Measurements from ENCODE around the gene DUSP3.

DNA sequence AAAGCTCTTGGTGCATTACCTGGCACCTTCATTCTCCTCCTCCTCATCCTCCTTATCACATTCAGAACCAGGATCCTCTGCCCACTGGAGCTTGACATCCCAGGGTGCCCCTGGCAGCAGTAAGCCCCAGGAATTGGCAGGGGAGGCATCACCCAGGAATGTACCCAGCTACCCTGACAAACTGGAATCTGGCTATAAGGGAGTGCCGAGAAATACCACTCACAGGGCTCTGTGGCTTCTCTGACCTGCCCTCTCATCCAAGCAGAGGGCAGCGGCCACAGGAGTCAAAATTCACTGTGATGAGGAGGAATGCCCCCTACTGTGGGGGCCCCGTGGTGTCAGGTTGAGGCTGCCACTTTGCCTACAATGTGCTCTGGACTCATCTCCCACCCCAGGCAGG, 34.6 kb upstream of the DUSP3 start:
- TF ChIP-seq, protein P1, sequence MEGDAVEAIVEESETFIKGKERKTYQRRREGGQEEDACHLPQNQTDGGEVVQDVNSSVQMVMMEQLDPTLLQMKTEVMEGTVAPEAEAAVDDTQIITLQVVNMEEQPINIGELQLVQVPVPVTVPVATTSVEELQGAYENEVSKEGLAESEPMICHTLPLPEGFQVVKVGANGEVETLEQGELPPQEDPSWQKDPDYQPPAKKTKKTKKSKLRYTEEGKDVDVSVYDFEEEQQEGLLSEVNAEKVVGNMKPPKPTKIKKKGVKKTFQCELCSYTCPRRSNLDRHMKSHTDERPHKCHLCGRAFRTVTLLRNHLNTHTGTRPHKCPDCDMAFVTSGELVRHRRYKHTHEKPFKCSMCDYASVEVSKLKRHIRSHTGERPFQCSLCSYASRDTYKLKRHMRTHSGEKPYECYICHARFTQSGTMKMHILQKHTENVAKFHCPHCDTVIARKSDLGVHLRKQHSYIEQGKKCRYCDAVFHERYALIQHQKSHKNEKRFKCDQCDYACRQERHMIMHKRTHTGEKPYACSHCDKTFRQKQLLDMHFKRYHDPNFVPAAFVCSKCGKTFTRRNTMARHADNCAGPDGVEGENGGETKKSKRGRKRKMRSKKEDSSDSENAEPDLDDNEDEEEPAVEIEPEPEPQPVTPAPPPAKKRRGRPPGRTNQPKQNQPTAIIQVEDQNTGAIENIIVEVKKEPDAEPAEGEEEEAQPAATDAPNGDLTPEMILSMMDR (conservative IDR thresholded peaks at IDR 0.05; ENCODE audit: low read length) = no peak
- no peak for TF ChIP-seq EZH2phosphoT487 (IDR thresholded peaks at IDR 0.05; ENCODE audit: borderline replicate concordance, low read depth, low read length)
